ENCODE data around the gene FAM180B. TPM values are rescaled to one million over a fixed set of nuclear protein-coding genes. Genes with fewer than 3 reads are reported as not detected.

The FAM180B gene
- total and polyA plus RNA-seq, 2 of the 8 experiments (the other 6 are each of a cell fraction or from before 2014, with no cell fraction given), result 0.09 TPM; not detected in 1

GRCh38 chr11:47538741-47539565, 47.5 kb upstream of the FAM180B start:
- no peak overlapping the region for H3K14ac ChIP-seq (ENCODE audit: insufficient read length)
- H3K4me1 ChIP-seq (replicated peaks in 1 of 4; ENCODE audit: control insufficient read depth in 3 of 4, insufficient read depth in 4 of 4, low read length in 3 of 4), result peaks cover 0 to 10% (median 4%) of the 10 kb centered on the region in 4 experiments; a peak in 5 of 7 replicates
- no peak overlapping the region for H3K9ac ChIP-seq (replicated peaks in 1 of 4; ENCODE audit: extremely low read depth in 1 of 4, low read depth in 3 of 4, low read length in 3 of 4)
- FAIRE-seq (no peak), DNase-seq (ENCODE audit: low read depth in 1 of 2, low spot score in 2 of 2) (no peak)
- H2BK20ac ChIP-seq (ENCODE audit: low read length), result no peak overlapping the region
- H3K27ac ChIP-seq (ENCODE audit: low read depth, low read length), result no peak overlapping the region
- H4K91ac ChIP-seq (replicated peaks; ENCODE audit: insufficient read length, low read length), result no peak overlapping the region
- peaks cover 29 to 33% of the 10 kb centered on the region in 2 experiments for H4K20me1 ChIP-seq (replicated peaks in 1 of 2; ENCODE audit: control insufficient read depth in 1 of 2, insufficient read depth in 2 of 2, low read length in 2 of 2)
- no peak overlapping the region for H2BK15ac ChIP-seq (ENCODE audit: low read length)
- no peak overlapping the region for H4K5ac ChIP-seq (ENCODE audit: insufficient read length, low read depth, low read length)
- peaks cover 52 to 99% of the 10 kb centered on the region in 2 experiments for H3K79me2 ChIP-seq (ENCODE audit: control insufficient read depth in 1 of 2, insufficient read depth in 2 of 2, low read length in 2 of 2)
- H3K4me3 ChIP-seq (ENCODE audit: extremely low read depth in 1 of 4, insufficient read depth in 2 of 4, low read depth in 3 of 4, low read length in 4 of 4), result no peak overlapping the region
- ChIA-PET CTCF (ENCODE audit: partially characterized antibody) (interaction anchor here (0.9 to 5.3 kb wide), 6 partner anchors 8 to 78 kb away, joined by 3 to 25 read pairs (median 4); partner anchors contain the start of gene CELF1), POLR2A (ENCODE audit: partially characterized antibody) (interaction anchor here (0.6 to 8.8 kb wide), 6 partner anchors 7 to 39 kb away, joined by 3 to 65 read pairs (median 4); partner anchors contain the start of genes CELF1, KBTBD4, NDUFS3 and PTPMT1)
- no peak overlapping the region for H2AFZ ChIP-seq (ENCODE audit: low read length)
- H3K27me3 ChIP-seq (replicated peaks in 1 of 4; ENCODE audit: control insufficient read depth in 3 of 4, extremely low read depth in 1 of 4, insufficient read depth in 3 of 4, low read length in 3 of 4), result no peaks in the 10 kb centered on the region
- H2BK120ac ChIP-seq (replicated peaks; ENCODE audit: low read depth, low read length), result no peak overlapping the region
- no peak overlapping the region for H3K4ac ChIP-seq (replicated peaks; ENCODE audit: insufficient read length, low read depth, low read length)
- H2AK5ac ChIP-seq (ENCODE audit: low read depth, low read length), result no peak overlapping the region
- peak overlapping the region in 1 of 2 experiments; percentile 30; a peak in 1 of 4 replicates for H3K4me2 ChIP-seq (ENCODE audit: insufficient read depth in 1 of 2, low read depth in 2 of 2, low read length in 2 of 2)
- no peaks in the 10 kb centered on the region for H3K23me2 ChIP-seq (ENCODE audit: low read depth, low read length)
- H3K79me1 ChIP-seq (ENCODE audit: low read depth, low read length), result peaks cover 4% of the 10 kb centered on the region
- H2BK12ac ChIP-seq (ENCODE audit: low read depth, low read length), result no peak overlapping the region
- H3K36me3 ChIP-seq (ENCODE audit: control insufficient read depth in 2 of 4, insufficient read depth in 4 of 4, low read length in 3 of 4), result peaks cover 0 to 5% (median 0%) of the 10 kb centered on the region in 4 experiments; a peak in 2 of 8 replicates
- no peak overlapping the region for H3K56ac ChIP-seq (replicated peaks; ENCODE audit: insufficient read length, low read depth, low read length)
- H3K18ac ChIP-seq (ENCODE audit: extremely low read depth, low read length), result no peak overlapping the region
- H3K9me3 ChIP-seq (ENCODE audit: insufficient read depth in 2 of 2, low read depth in 1 of 2, low read length in 1 of 2), result no peaks in the 10 kb centered on the region
- no peak overlapping the region for H4K8ac ChIP-seq (ENCODE audit: extremely low read depth, insufficient read depth, low read length)
- no peak overlapping the region for H2BK5ac ChIP-seq (ENCODE audit: low read depth, low read length)
- 90% methylated on average over 10 of the region's 10 CpGs; no CpG with 5 or more reads in 1 of the 2 experiments for WGBS, 2 experiments (ENCODE audit: extremely low coverage in 1 of 2, insufficient coverage in 1 of 2, insufficient read length in 1 of 2, insufficient replicate concordance in 2 of 2, low coverage in 1 of 2, low lambda C conversion rate in 2 of 2, missing lambda C conversion rate in 1 of 2)
- TF ChIP-seq CHD2 (IDR thresholded peaks at IDR 0.05; ENCODE audit: low read length), result no peak
- TF ChIP-seq TBP (IDR thresholded peaks at IDR 0.05; ENCODE audit: low read depth, low read length), result 0 out of 2 replicates have a peak, but pooled peaks have one; percentile 25
- no peak for TF ChIP-seq TAF1 (IDR thresholded peaks at IDR 0.05; ENCODE audit: low read depth, low read length)
- H3K23ac ChIP-seq (ENCODE audit: insufficient read length), result no peak overlapping the region
